Measurements from ENCODE around the gene DEFB132.

The DEFB132 gene

GRCh38 chr20:227439-228105 is 30.0 kb upstream of the DEFB132 start:
- Histone ChIP-seq H3K79me2 (ENCODE audit: insufficient read depth, low read length) (no peaks in the 10 kb centered on the region), H3K4me2 (ENCODE audit: low read length) (no peak overlapping the region), H3K36me3 (ENCODE audit: insufficient read depth, low read length) (no peaks in the 10 kb centered on the region), H3K27ac (ENCODE audit: low read depth, low read length, poor library complexity, severe bottlenecking) (no peak overlapping the region), H4K20me1 (ENCODE audit: insufficient read depth, low read length) (no peaks in the 10 kb centered on the region), H3K9ac (ENCODE audit: low read length) (no peak overlapping the region), H3K4me3 (ENCODE audit: low read depth, low read length, poor library complexity, severe bottlenecking) (no peak overlapping the region), H3K27me3 (ENCODE audit: insufficient read depth, low read length) (no peaks in the 10 kb centered on the region), H3K4me1 (ENCODE audit: insufficient read depth, low read length, severe bottlenecking) (no peaks in the 10 kb centered on the region), H2AFZ (ENCODE audit: low read length) (no peak overlapping the region), H3K9me2 (ENCODE audit: low read depth, low read length) (no peaks in the 10 kb centered on the region), H3F3A (ENCODE audit: insufficient read depth, low read length) (no peaks in the 10 kb centered on the region), H3K9me3 (ENCODE audit: low read length) (no peaks in the 10 kb centered on the region)
- TF ChIP-seq EZH2 (IDR thresholded peaks at IDR 0.05; ENCODE audit: borderline replicate concordance, low read length) = no peak
- TF ChIP-seq CTCF (IDR thresholded peaks at IDR 0.05; ENCODE audit: low read length) = no peak

GRCh38 chr20:235891-236290 is 21.6 kb upstream of the DEFB132 start:
- no peak overlapping the region for H3K4me2 ChIP-seq (ENCODE audit: low read length)
- H3K4me3 ChIP-seq (ENCODE audit: low read depth, low read length, poor library complexity, severe bottlenecking) = no peak overlapping the region
- no peaks in the 10 kb centered on the region for H3K9me2 ChIP-seq (ENCODE audit: low read depth, low read length)
- H3K9ac ChIP-seq (ENCODE audit: low read length) = no peak overlapping the region
- no peaks in the 10 kb centered on the region for H3K36me3 ChIP-seq (ENCODE audit: insufficient read depth, low read length)
- H2AFZ ChIP-seq (ENCODE audit: low read length) = no peak overlapping the region
- H3K27me3 ChIP-seq (ENCODE audit: insufficient read depth, low read length) = no peaks in the 10 kb centered on the region; the same call in 1 of the 2 replicates
- no peaks in the 10 kb centered on the region for H3F3A ChIP-seq (ENCODE audit: insufficient read depth, low read length)
- no peaks in the 10 kb centered on the region for H3K4me1 ChIP-seq (ENCODE audit: insufficient read depth, low read length, severe bottlenecking)
- H3K27ac ChIP-seq (ENCODE audit: low read depth, low read length, poor library complexity, severe bottlenecking) = no peak overlapping the region
- H3K79me2 ChIP-seq (ENCODE audit: insufficient read depth, low read length) = no peaks in the 10 kb centered on the region
- TF ChIP-seq CTCF (IDR thresholded peaks at IDR 0.05; ENCODE audit: low read length) (no peak), EZH2 (IDR thresholded peaks at IDR 0.05; ENCODE audit: borderline replicate concordance, low read length) (no peak)
- H3K9me3 ChIP-seq (ENCODE audit: low read length) = no peaks in the 10 kb centered on the region
- no peaks in the 10 kb centered on the region for H4K20me1 ChIP-seq (ENCODE audit: insufficient read depth, low read length)

- no peaks in the 10 kb centered on the region for H3K79me2 ChIP-seq (ENCODE audit: insufficient read depth, low read length)
- H3F3A ChIP-seq (ENCODE audit: insufficient read depth, low read length) = no peaks in the 10 kb centered on the region
- no peak overlapping the region for H2AFZ ChIP-seq (ENCODE audit: low read length)
- no peaks in the 10 kb centered on the region for H3K9me2 ChIP-seq (ENCODE audit: low read depth, low read length)
- H4K20me1 ChIP-seq (ENCODE audit: insufficient read depth, low read length) = no peaks in the 10 kb centered on the region
- H3K36me3 ChIP-seq (ENCODE audit: insufficient read depth, low read length) = no peaks in the 10 kb centered on the region
- TF ChIP-seq EZH2 (IDR thresholded peaks at IDR 0.05; ENCODE audit: borderline replicate concordance, low read length) = no peak
- no peak for TF ChIP-seq CTCF (IDR thresholded peaks at IDR 0.05; ENCODE audit: low read length)
- no peak overlapping the region for H3K4me3 ChIP-seq (ENCODE audit: low read depth, low read length, poor library complexity, severe bottlenecking)
- H3K27me3 ChIP-seq (ENCODE audit: insufficient read depth, low read length) = no peaks in the 10 kb centered on the region; the same call in 1 of the 2 replicates
- H3K27ac ChIP-seq (ENCODE audit: low read depth, low read length, poor library complexity, severe bottlenecking) = no peak overlapping the region
- H3K4me2 ChIP-seq (ENCODE audit: low read length) = no peak overlapping the region
- no peaks in the 10 kb centered on the region for H3K9me3 ChIP-seq (ENCODE audit: low read length)
- H3K9ac ChIP-seq (ENCODE audit: low read length) = no peak overlapping the region
- no peaks in the 10 kb centered on the region for H3K4me1 ChIP-seq (ENCODE audit: insufficient read depth, low read length, severe bottlenecking)
Observed at GRCh38 chr20:237489-237888, 20.0 kb upstream of the DEFB132 start.
